H9 (cell line): ENCODE results near the gene APLP2. TPM values are rescaled to one million over a fixed set of nuclear protein-coding genes. Genes with fewer than 3 reads are reported as not detected.
"Not testable (repeated sequence)": the region's sequence is repeated elsewhere in the genome, so short reads cannot be mapped to it uniquely, and the experiment has no call there.

ENCODE experiments used
- DNase-seq: peaks from one replicate; pipeline ENCODE4 v3.0.0-alpha.2; 2017
- H2AFZ ChIP-seq: one replicate; pipeline ENCODE4 v1.6.1; 2013; ENCODE audit warnings: mild to moderate bottlenecking, low read length, control low read depth, moderate library complexity
- H2AK5ac ChIP-seq: 2 replicates; pipeline ENCODE4 v1.6.1; 2013; ENCODE audit warnings: low read length, control low read depth, mixed read lengths; ENCODE audit not compliant: insufficient read length
- H2BK120ac ChIP-seq: one replicate; pipeline ENCODE4 v1.6.1; 2013; ENCODE audit warnings: low read depth, mild to moderate bottlenecking, low read length, control low read depth, inconsistent platforms; ENCODE audit not compliant: poor library complexity, severe bottlenecking
- H2BK12ac ChIP-seq: 2 replicates; pipeline ENCODE4 v1.6.1; 2013; ENCODE audit warnings: low read length, control low read depth, mixed read lengths, low read depth; ENCODE audit not compliant: insufficient read length
- H2BK15ac ChIP-seq: 2 replicates; pipeline ENCODE4 v1.6.1; 2013; ENCODE audit warnings: low read depth, low read length, control low read depth
- H2BK20ac ChIP-seq: one replicate; pipeline ENCODE4 v1.6.1; 2013; ENCODE audit warnings: low read depth, mild to moderate bottlenecking, low read length, control low read depth, inconsistent platforms; ENCODE audit not compliant: poor library complexity, severe bottlenecking
- H2BK5ac ChIP-seq: 2 replicates; pipeline ENCODE4 v1.6.1; 2013; ENCODE audit warnings: low read length, control low read depth, mixed read lengths; ENCODE audit not compliant: insufficient read length
- H3K14ac ChIP-seq: 2 replicates; pipeline ENCODE4 v1.6.1; 2013; ENCODE audit warnings: low read length, control low read depth; ENCODE audit not compliant: insufficient read depth
- H3K18ac ChIP-seq: 2 replicates; pipeline ENCODE4 v1.6.1; 2013; ENCODE audit warnings: low read depth, mild to moderate bottlenecking, mixed read lengths, low read length, control low read depth; ENCODE audit not compliant: insufficient read length
- H3K23ac ChIP-seq: 2 replicates; pipeline ENCODE4 v1.6.1; 2013; ENCODE audit warnings: low read length, control low read depth, mixed read lengths, low read depth; ENCODE audit not compliant: insufficient read length
- H3K23me2 ChIP-seq: 2 replicates; pipeline ENCODE4 v1.6.1; 2013; ENCODE audit warnings: low read depth, mild to moderate bottlenecking, mixed read lengths, low read length, control low read depth; ENCODE audit not compliant: insufficient read length, poor library complexity, severe bottlenecking
- H3K27ac ChIP-seq: 2 replicates; pipeline ENCODE4 v1.5.1; 2013; ENCODE audit warnings: low read length, control low read depth, mixed read lengths, low read depth; ENCODE audit not compliant: insufficient read length
- H3K27me3 ChIP-seq: 2 replicates; pipeline ENCODE4 v1.6.1; 2013; ENCODE audit warnings: low read length, control low read depth, inconsistent platforms; ENCODE audit not compliant: insufficient read depth
- H3K4ac ChIP-seq: 2 replicates; pipeline ENCODE4 v1.6.1; 2013; ENCODE audit warnings: low read depth, mild to moderate bottlenecking, control low read depth, inconsistent platforms, low read length, moderate library complexity
- H3K4me1 ChIP-seq: 2 replicates; pipeline ENCODE4 v1.6.1; 2013; ENCODE audit warnings: low read length, control low read depth, inconsistent platforms; ENCODE audit not compliant: insufficient read depth
- H3K4me2 ChIP-seq: 2 replicates; pipeline ENCODE4 v1.6.1; 2013; ENCODE audit warnings: low read length, control low read depth, mixed read lengths; ENCODE audit not compliant: insufficient read length, insufficient read depth
- H3K56ac ChIP-seq: 2 replicates; pipeline ENCODE4 v1.6.1; 2013; ENCODE audit warnings: low read depth, mild to moderate bottlenecking, mixed read lengths, low read length, control low read depth; ENCODE audit not compliant: insufficient read length
- H3K79me1 ChIP-seq: 2 replicates; pipeline ENCODE4 v1.6.1; 2013; ENCODE audit warnings: low read depth, mild to moderate bottlenecking, moderate library complexity, low read length, control low read depth, inconsistent platforms; ENCODE audit not compliant: insufficient read depth, poor library complexity, severe bottlenecking
- H3K79me2 ChIP-seq: 2 replicates; pipeline ENCODE4 v1.6.1; 2013; ENCODE audit warnings: low read length, control low read depth, inconsistent platforms; ENCODE audit not compliant: insufficient read depth
- H3K9ac ChIP-seq: 2 replicates; pipeline ENCODE4 v1.6.1; 2013; ENCODE audit warnings: low read length, control low read depth, mixed read lengths; ENCODE audit not compliant: insufficient read length; ENCODE audit errors: extremely low read depth
- H3K9me3 ChIP-seq: one replicate; pipeline ENCODE4 v1.6.1; 2013; ENCODE audit warnings: low read depth, low read length, inconsistent platforms; ENCODE audit not compliant: control insufficient read depth
- H3T11ph ChIP-seq: one replicate; pipeline ENCODE4 v1.6.1; 2013; ENCODE audit warnings: mild to moderate bottlenecking, low read length, control low read depth, inconsistent platforms
- H4K20me1 ChIP-seq: one replicate; pipeline ENCODE4 v1.6.1; 2013; ENCODE audit not compliant: control insufficient read depth, insufficient read length, insufficient read depth
- H4K5ac ChIP-seq: 2 replicates; pipeline ENCODE4 v1.6.1; 2013; ENCODE audit warnings: low read depth, mild to moderate bottlenecking, mixed read lengths, low read length, control low read depth; ENCODE audit not compliant: insufficient read length
- H4K8ac ChIP-seq: replicated peaks from 2 replicates; pipeline ENCODE4 v1.6.1; 2013; ENCODE audit warnings: low read length, control low read depth, mixed read lengths, low read depth; ENCODE audit not compliant: insufficient read length
- H4K91ac ChIP-seq: 2 replicates; pipeline ENCODE4 v1.6.1; 2013; ENCODE audit warnings: low read depth, mild to moderate bottlenecking, moderate library complexity, mixed read lengths, low read length, control low read depth; ENCODE audit not compliant: insufficient read length
- H3K27ac Mint-ChIP-seq, 3 experiments: 2 replicates in 2 of 3; 3 replicates in 1 of 3; pipeline ENCODE4 v1.8.0; 2020 to 2021; ENCODE audit warnings: mixed read lengths in 3 of 3, mild to moderate bottlenecking in 1 of 3, moderate library complexity in 1 of 3
- H3K27me3 Mint-ChIP-seq: 2 replicates; pipeline ENCODE4 v1.8.0; 2021; ENCODE audit warnings: low read depth, mild to moderate bottlenecking, moderate library complexity, mixed read lengths
- H3K36me3 Mint-ChIP-seq, 3 experiments: 2 replicates in 2 of 3; 3 replicates in 1 of 3; pipeline ENCODE4 v1.8.0; 2020 to 2021; ENCODE audit warnings: low read depth in 3 of 3, mixed read lengths in 3 of 3; ENCODE audit not compliant: insufficient read depth in 1 of 3
- H3K4me1 Mint-ChIP-seq, 2 experiments: 2 replicates each; pipeline ENCODE4 v1.8.0; 2020; ENCODE audit warnings: mixed read lengths in 2 of 2
- H3K4me3 Mint-ChIP-seq, 2 experiments: 2 replicates in 1 of 2; 3 replicates in 1 of 2; pipeline ENCODE4 v1.8.0; 2020 to 2021; ENCODE audit warnings: mild to moderate bottlenecking in 2 of 2, mixed read lengths in 2 of 2, moderate library complexity in 1 of 2
- H3K9me3 Mint-ChIP-seq, 2 experiments: 2 replicates in 1 of 2; 3 replicates in 1 of 2; pipeline ENCODE4 v1.8.0; 2020; ENCODE audit warnings: mild to moderate bottlenecking in 2 of 2, mixed read lengths in 2 of 2, moderate library complexity in 1 of 2
- WGBS: extraction: QIAGEN DNeasy Blood & Tissue Kit; methylation state at CpG from one replicate; pipeline ENCODE4 v1.1.7; 2013; ENCODE audit warnings: missing lambda C conversion rate, low lambda C conversion rate, mixed read lengths; ENCODE audit not compliant: insufficient read length; ENCODE audit errors: extremely low coverage; 5-methylcytosine and 5-hydroxymethylcytosine counted together
- total RNA-seq: library from RNA; stranded (reverse); gene quantifications from 2 replicates; pipeline ENCODE4 v1.2.1, GENCODE V29; 2021

APLP2 gene
- total RNA-seq, 1 experiment from 2014 or later = 328 TPM

- H4K91ac ChIP-seq, H4K20me1 ChIP-seq, H2BK120ac ChIP-seq, H3T11ph ChIP-seq, H3K14ac ChIP-seq, H2AFZ ChIP-seq, H3K4me2 ChIP-seq, H3K23me2 ChIP-seq, H3K56ac ChIP-seq, H4K8ac ChIP-seq, H3K4me1 ChIP-seq, H4K5ac ChIP-seq, H2BK15ac ChIP-seq, H3K79me1 ChIP-seq, H2BK12ac ChIP-seq, H3K9ac ChIP-seq, H3K27me3 ChIP-seq, H3K23ac ChIP-seq, H3K27ac ChIP-seq, H3K4me3 Mint-ChIP-seq, H2BK5ac ChIP-seq, DNase-seq, H3K4ac ChIP-seq, H2AK5ac ChIP-seq, H3K27ac Mint-ChIP-seq, H3K18ac ChIP-seq, H2BK20ac ChIP-seq, H3K9me3 ChIP-seq, H3K27me3 Mint-ChIP-seq: not testable (repeated sequence)
- Mint-ChIP-seq H3K4me1 (peaks cover 38 to 39% of the 10 kb centered on the region in 2 experiments), H3K36me3 (peaks cover 20 to 21% (median 21%) of the 10 kb centered on the region in 3 experiments), H3K9me3 (peaks cover 14 to 16% of the 10 kb centered on the region in 2 experiments)
- WGBS = no CpG with 5 or more reads among the region's 36 CpGs
- peaks cover 13% of the 10 kb centered on the region; the same call in 1 of the 2 replicates for H3K79me2 ChIP-seq
These were observed 21.5 kb downstream of the APLP2 start for GRCh38 chr11:130091169-130091568.
